Femur (tissue), 1 donor: ENCODE data around the gene ZFR.
"Not testable (repeated sequence)": the region's sequence is repeated elsewhere in the genome, so short reads cannot be mapped to it uniquely, and the experiment has no call there.

Experiments
- DNase-seq: peaks from one replicate; pipeline ENCODE4 v3.0.0-alpha.2; 2017

The ZFR gene

DNA sequence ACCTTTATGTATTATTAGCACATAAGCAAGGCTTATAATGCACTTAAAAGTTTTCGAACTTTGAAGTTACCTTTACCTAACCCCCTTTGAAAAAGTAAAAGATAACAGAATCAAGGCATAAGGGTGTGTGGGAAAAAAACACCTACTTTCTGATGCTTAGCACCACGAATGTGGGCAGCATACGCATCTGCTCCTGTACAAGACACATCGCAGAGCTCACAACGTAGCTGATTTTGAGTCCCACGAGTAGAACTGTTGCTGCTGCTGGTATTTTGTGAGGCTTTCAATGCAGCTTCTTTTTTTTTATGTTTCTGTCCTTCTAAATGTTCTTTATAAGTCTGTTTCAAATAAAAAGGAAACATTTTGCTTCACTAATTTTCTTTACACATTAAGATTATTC lies 40.8 kb downstream of the ZFR start:
- no peak for DNase-seq

- no peak for DNase-seq
These were observed 44.1 kb downstream of the ZFR start for GRCh38 chr5:32400401-32400800.

DNA sequence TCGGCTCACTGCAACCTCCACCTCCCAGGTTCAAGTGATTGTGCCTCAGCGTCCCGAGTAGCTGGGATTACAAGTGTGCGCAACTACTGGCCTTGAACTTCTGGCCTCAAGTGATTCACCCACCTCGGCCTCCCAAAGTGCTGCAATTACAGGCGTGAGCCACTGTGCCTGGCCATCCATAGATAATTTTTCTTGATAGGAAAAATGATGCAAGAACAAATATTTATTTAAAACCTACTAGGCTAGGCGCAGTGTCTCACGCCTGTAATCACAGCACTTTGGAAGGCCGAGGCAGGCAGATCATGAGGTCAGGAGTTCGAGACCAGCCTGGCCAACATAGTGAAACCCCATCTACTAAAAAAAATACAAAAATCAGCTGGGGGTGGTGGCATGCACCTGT lies 45.8 kb downstream of the ZFR start:
- not testable (repeated sequence) for DNase-seq

DNA sequence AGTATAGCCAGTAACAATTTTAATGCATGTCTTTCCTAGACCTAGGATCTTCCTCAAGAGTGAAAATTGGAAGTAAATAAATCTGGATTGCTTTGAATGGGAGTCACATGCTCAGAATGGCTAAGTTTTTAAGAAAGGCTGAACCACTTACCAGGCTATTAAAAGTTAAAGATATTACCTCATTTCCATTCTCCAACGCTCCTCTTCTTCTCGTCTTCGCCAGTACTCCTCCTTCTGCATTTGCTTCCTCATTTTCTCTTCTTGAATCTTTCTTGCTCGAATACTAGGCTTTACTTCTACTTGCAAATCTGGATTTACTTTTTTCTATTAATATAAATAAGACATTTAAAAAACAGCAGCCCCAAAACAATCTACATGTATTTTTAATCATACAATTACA lies 49.6 kb downstream of the ZFR start:
- no peak for DNase-seq

DNA sequence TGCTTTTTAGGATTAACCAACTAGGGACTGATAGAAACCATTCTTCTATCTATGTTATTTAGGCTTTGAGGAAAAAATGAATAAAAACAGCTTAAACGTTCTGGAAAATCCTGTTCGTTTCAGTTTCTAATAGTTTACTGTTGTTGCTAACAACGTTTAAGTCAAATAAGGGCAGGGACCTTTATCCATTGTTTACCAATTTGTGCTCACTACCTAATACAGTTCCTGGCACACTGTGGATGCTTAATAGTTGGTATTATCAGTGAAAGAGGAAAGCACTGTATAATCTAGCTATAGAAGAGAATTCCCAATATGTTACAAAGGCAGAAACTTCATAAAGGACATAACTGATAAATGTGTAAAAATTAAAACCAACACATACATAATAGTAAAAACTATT lies 52.5 kb downstream of the ZFR start:
- DNase-seq, result no peak

DNA sequence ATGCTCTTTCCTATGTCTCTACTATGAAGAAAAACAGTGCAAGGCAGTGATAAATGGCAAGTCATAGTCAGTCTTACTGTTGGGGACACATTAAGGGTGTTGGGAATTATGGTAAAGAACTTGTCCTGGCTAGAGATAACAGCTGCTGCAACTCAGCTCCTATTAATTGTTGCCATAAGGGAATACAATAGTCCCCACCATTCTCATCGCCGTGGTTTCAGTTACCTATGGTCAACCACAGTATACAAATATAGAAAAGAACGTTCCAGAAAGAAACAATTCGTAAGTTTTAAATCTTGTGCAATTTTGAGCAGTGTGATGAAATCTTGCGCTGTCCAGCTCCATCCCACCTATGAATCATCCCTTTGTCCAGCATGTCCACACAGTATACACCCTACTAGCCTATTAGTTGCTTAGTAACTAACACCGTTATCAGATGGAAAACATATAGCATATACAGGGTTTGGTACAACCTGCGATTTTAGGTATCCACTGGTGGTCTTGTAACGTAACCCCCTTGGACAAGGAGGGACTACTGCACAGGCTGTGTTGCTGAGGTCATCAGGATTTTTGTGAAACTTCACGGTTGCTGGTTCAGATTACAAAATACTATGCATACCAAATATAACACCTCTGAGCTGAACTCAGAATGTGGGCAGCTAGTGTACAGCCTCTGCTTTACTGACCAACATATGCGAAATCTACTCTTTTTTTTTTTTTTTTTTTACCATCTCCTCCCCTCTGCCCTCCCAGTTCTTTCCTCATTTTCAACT lies 53.5 kb downstream of the ZFR start:
- DNase-seq, result no peak

- DNase-seq, result no peak
These were observed 56.0 kb downstream of the ZFR start for GRCh38 chr5:32388432-32389129.

DNA sequence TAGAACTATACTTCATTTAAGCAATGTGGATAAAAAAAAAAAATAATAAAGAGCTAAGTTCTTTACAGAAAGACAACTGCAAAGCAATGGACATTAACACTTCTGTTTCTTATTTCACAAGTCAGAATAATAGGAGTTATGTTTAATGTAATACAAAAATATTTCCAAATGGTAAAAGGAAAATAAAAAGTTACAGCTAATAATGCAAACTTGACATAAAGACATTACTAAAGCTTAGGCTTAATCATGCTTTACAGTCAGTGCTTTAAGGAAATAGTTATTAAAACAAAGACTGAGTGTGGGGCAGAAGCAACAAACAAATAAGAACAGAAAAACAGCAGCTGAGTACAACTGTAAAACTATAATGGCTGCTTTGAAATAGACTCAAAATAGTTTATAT lies 56.7 kb downstream of the ZFR start:
- DNase-seq, result no peak

- no peak for DNase-seq
These were observed 57.3 kb downstream of the ZFR start for GRCh38 chr5:32387211-32387610.

DNA sequence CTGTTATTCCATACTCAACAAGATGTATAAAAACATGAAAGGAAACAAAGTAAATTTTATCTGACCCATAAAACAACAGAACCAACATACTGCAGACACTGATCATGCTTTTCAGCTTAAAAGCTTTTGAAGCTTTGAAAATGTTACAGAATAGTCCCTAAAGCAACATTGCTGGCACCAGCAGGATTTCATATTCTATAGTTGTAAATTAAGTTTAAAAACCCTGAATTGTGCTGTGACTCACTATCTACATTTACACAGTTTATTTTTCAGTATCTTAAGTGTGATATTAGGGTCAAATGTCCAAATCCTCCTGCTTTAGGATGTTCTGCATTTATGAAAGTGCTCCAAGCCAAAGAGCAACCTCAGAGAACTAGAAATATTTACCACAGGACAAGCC lies 59.9 kb downstream of the ZFR start:
- DNase-seq, result no peak

DNA sequence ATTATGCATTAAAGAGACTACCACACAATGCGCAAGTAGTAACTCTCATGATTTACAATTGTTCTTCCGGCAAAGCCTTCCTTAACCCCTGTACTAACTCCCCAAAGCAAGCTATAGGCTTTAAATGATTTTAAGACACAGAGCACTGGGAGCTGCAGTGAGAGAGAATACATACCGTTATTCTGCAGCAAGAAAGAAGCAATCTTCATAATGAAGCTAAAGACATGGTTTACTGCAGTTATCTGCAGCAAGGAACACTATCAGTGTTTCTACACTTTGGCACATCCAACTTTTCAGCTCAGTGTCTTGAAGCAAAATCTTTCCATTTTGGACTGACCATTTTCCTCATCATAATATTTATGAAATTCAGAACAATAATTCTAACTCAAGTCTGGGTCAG lies 61.0 kb downstream of the ZFR start:
- DNase-seq, result no peak

DNA sequence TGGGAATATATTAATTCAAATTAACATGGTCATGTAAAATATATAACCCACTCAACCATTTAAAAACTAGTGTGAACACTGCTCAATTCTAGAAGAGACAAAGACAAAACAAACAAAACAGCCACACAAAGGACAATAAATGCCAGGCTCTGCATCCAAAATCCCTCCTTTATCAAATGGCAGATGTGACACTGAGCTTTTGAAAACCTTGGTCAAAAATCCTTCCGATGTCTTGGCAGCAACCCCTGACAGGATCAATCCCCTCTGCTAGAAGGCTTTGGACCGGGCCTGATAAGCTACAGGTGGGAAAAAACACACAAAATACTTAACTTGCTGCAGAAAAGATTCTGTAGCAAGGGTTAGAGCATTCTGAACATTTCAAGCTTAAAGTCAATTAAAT lies 61.5 kb downstream of the ZFR start:
- no peak for DNase-seq

DNA sequence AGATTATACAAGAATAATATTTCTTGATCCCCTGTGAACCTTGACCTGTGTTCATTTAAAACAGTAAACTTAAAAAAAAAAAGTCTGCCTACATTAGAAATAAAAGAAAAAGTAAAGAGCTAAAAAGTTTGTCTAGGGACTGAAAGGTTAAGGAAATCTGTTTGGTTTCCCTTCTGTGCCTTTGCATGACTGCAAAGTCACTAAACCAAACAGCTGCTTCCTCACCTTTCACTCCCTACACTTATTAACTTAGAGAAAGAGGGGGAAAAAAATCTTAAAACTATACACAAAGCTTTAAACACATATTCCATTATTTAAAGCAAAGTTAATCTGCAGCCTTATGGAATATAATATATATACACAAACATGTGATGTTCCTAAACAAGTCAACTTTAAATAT lies 65.1 kb downstream of the ZFR start:
- no peak for DNase-seq

- no peak for DNase-seq
These were observed 65.6 kb downstream of the ZFR start for GRCh38 chr5:32378966-32379365.

DNA sequence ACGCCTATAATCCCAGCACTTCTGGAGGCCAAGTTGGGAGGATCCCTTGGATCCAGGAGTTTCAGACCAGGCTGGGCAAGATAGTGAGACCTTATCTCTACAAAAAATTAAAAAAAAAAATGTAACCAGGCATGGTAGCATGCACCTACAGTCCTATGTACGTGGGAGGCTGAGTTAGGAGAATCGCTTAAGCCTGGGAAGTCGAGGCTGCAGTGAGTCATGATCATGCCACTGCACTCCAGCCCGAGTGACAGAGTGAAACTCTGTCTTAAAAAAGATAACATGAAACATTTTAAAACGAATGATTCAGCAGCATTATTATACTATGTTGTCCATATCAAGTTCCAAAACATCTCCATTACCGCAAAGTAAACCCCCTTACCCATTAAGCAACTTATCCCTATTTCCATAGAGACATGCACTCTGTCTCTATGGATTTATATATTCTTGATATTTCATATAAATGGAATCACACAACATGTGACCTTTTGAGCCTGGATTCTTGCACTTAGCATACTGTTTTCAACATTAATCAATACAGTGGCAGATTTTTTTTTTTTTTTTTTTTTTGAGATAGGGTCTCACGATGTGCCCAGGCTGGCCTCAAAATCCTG lies 74.9 kb downstream of the ZFR start:
- DNase-seq, result no peak

DNA sequence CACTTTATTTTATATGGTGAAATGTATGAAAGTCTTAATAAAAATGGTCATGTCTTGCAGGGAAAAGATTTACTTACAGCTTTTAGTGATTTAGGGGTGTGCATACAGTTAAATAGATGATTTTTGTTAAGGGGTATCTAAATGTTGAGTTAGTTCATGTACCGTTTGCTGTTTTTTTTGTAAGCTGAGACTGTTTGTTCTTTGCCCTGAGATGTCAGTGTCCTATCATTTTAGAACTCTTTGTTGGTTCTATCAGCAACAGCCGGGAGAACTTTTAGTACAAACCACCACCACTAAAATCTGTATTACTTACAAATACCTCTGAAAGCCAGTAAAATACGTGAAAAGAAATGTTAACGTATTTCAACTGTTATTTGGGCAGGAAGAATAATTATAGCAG lies 75.5 kb downstream of the ZFR start:
- DNase-seq, result no peak

DNA sequence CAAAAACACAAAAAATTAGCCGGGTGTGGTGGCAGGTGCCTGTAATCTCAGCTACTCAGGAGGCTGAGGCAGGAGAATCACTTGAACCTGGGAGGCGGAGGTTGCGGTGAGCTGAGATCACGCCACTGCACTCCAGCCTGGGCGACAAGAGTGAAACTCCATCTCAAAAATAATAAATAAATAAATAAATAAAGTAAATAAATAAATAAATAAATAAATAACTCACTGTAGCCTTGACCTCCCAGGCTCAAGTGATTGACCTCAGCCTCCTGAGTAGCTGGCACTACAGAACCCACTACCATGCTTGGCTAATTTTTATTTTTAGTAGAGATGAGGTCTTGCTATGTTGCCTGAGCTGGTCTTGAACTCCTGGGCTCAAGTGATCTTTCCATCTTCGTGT lies 77.3 kb downstream of the ZFR start:
- not testable (repeated sequence) for DNase-seq

DNA sequence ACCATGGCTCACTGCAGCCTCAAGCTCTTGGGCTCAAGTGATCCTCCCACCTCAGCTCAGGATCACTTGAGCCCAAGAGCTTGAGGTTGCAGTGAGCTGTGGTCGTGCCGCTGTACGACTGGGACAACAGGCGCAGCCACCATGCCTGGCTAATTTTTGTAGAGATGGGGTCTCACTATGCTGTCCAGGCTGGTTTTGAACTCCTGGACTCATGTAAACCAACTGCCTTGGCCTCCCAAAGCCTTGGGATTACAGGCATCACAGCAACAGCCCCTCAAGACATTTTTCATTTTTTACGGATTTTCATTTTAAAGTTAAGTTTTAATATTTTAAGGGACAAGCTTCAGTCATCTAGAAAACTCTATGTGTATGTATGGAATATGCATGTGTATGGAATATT lies 78.9 kb downstream of the ZFR start:
- DNase-seq, result no peak

- DNase-seq, result no peak
These were observed 81.5 kb downstream of the ZFR start for GRCh38 chr5:32363030-32363429.

DNA sequence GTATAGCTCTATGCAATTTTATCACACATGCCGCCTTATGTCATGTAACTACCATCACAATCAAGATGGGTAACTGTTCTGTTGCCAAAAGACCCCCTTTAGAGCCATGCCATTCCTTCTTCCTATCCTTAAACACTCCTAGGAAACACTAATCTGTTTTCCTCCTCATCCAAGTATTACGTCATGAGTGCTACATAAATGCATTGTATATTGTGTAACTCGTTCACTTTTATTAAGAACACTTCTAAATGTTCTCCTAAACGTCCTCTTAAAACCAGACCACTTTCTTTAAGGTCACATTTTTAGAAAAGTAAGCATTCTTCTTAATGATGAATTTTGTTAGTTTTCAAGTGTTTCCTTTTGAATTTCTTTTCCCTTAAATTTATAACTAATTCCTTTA lies 82.0 kb downstream of the ZFR start:
- no peak for DNase-seq

GRCh38 chr5:32360906-32361305 lies 83.6 kb downstream of the ZFR start:
- DNase-seq, result no peak

DNA sequence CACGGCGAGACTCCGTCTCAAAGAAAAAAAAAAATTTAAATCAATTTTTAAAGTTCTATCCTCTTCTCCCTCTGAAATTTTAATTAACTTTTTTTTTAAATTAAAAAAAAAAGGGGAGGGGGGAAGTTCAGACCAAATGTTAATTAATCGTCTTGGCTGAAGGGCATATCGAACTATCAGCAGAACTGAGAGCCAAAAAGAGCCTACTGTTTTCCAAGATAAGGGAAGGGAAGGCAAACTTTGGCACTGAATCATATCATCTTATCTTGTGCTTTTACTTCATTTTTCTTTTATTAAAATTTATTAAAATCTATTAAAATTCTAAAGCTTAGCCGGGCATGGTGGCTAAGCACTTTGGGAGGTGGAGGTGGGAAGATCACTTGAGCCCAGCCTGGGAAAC lies 85.9 kb downstream of the ZFR start:
- no peak for DNase-seq

- no peak for DNase-seq
These were observed 86.9 kb downstream of the ZFR start for GRCh38 chr5:32357658-32358057.

DNA sequence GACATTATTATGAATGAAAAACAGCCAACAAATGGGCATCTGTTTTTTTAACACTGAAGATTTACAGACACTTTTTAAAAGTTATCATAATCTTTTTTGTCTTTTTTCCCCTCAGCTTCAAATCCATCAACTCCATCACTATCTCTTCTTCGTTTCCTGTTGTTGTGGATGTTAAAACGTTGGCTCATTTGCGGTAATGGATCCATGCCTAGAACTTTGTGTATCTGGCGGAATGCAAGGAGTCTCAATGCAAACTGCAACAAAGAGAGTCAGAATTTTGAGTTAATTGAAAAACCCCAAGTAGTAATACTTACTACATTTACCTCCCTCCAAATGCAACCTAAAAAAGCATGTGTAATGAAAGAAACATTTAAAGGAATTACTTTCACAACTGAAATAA lies 88.9 kb downstream of the ZFR start:
- DNase-seq, result no peak
